ENCODE data around the gene SLC45A3.

Gene SLC45A3

GRCh38 chr1:205616563-205617293 is 63.6 kb downstream of the SLC45A3 start:
- no peak for DNase-seq (ENCODE audit: low spot score)
- Histone ChIP-seq H3K4me3 (no peak overlapping the region), H3K27ac (no peak overlapping the region)
- no peak for TF ChIP-seq CTCF (IDR thresholded peaks at IDR 0.05)

- no peak for TF ChIP-seq CTCF (IDR thresholded peaks at IDR 0.05)
- Histone ChIP-seq H3K4me3 (no peak overlapping the region), H3K27ac (no peak overlapping the region)
- no peak for DNase-seq (ENCODE audit: low spot score)
Measured at GRCh38 chr1:205615789-205616188, 64.5 kb downstream of the SLC45A3 start.

- DNase-seq (ENCODE audit: low spot score) = no peak
- Histone ChIP-seq H3K4me3 (no peak overlapping the region), H3K27ac (no peak overlapping the region)
- TF ChIP-seq CTCF (IDR thresholded peaks at IDR 0.05) = no peak
Measured at GRCh38 chr1:205613854-205614412, 66.4 kb downstream of the SLC45A3 start.

- H3K27ac ChIP-seq = no peak overlapping the region
- DNase-seq (ENCODE audit: low spot score) = no peak
- TF ChIP-seq CTCF (IDR thresholded peaks at IDR 0.05) = no peak
- no peak overlapping the region for H3K4me3 ChIP-seq
Measured at GRCh38 chr1:205612556-205612955, 67.8 kb downstream of the SLC45A3 start.

- no peak overlapping the region for H3K27ac ChIP-seq
- no peak overlapping the region for H3K4me3 ChIP-seq
- no peak for DNase-seq (ENCODE audit: low spot score)
- no peak for TF ChIP-seq CTCF (IDR thresholded peaks at IDR 0.05)
Measured at GRCh38 chr1:205612104-205612503, 68.2 kb downstream of the SLC45A3 start.

- Histone ChIP-seq H3K4me3 (no peak overlapping the region), H3K27ac (no peak overlapping the region)
- TF ChIP-seq CTCF (IDR thresholded peaks at IDR 0.05) = no peak
- no peak for DNase-seq (ENCODE audit: low spot score)
Measured at GRCh38 chr1:205610901-205611466, 69.3 kb downstream of the SLC45A3 start.

- Histone ChIP-seq H3K4me3 (no peak overlapping the region), H3K27ac (no peak overlapping the region)
- TF ChIP-seq CTCF (IDR thresholded peaks at IDR 0.05) = no peak
- DNase-seq (ENCODE audit: low spot score) = no peak
Measured at GRCh38 chr1:205610036-205610435, 70.3 kb downstream of the SLC45A3 start.

Measured in coronary artery (tissue), 2 donors.